GM10266 (cell line): ENCODE data around the gene CLPTM1.

Experiments used
- DNase-seq: peaks from one replicate; pipeline ENCODE4 v3.0.0; 2012; ENCODE audit errors: extremely low spot score
- TF ChIP-seq, protein P1 (sequence below): IDR thresholded peaks from 2 replicates; pipeline ENCODE4 v1.5.1; 2012; ENCODE audit warnings: mild to moderate bottlenecking, low read depth; ENCODE audit not compliant: control insufficient read depth, insufficient read depth; ENCODE audit errors: missing control alignments

The CLPTM1 gene

DNA sequence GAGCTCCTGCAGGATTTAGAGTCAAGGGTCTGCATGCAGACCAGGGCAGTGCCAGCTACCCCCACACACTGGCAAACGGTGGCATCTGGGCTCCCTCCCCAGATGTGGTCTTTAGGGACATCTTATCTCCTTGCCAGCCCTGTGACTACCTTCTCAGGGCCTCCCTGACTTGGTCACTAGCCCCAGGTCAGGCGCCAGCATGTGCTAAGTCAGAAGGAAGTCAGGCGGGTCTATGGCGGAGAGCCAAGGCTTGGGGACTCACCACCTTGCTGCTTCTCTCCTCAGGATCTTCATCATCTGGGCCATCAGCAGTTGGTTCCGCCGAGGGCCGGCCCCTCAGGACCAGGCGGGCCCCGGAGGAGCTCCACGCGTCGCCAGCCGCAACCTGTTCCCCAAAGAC lies 17.6 kb downstream of the CLPTM1 start:
- TF ChIP-seq, protein P1, sequence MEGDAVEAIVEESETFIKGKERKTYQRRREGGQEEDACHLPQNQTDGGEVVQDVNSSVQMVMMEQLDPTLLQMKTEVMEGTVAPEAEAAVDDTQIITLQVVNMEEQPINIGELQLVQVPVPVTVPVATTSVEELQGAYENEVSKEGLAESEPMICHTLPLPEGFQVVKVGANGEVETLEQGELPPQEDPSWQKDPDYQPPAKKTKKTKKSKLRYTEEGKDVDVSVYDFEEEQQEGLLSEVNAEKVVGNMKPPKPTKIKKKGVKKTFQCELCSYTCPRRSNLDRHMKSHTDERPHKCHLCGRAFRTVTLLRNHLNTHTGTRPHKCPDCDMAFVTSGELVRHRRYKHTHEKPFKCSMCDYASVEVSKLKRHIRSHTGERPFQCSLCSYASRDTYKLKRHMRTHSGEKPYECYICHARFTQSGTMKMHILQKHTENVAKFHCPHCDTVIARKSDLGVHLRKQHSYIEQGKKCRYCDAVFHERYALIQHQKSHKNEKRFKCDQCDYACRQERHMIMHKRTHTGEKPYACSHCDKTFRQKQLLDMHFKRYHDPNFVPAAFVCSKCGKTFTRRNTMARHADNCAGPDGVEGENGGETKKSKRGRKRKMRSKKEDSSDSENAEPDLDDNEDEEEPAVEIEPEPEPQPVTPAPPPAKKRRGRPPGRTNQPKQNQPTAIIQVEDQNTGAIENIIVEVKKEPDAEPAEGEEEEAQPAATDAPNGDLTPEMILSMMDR: no peak
- no peak for DNase-seq

DNA sequence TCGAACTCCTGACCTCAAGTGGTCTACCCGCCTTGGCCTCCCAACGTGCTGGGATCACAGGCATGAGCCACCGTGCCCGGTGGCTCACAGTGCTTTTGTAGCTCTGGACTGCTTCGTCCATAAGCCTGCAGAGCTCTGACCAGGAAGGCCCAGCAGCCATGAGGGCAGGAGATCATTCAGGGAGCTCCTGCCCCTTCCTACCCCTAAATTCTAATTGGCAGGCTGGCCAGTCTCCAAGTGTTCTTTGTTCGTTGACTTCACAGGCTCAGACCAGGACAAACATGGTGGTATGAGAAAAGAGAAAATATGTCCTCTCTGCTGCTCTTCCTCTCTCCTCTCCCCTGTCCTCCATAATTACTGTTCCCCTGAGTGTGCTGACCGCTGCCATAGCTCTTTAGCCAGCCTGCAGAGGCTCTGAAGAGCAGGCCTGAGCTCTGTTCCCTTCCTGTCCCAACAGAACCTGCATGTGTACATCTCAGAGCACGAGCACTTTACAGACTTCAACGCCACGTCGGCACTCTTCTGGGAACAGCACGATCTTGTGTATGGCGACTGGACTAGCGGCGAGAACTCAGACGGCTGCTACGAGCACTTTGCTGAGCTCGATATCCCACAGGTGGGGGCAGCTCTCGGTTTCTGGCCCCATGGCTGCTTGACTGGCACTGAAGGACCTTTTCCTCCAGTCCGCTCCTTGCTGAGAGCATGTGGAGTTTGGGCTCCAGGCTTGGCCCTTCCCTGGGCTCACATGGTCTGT lies 19.0 kb downstream of the CLPTM1 start:
- no peak for DNase-seq
- TF ChIP-seq, protein P1: no peak

DNA sequence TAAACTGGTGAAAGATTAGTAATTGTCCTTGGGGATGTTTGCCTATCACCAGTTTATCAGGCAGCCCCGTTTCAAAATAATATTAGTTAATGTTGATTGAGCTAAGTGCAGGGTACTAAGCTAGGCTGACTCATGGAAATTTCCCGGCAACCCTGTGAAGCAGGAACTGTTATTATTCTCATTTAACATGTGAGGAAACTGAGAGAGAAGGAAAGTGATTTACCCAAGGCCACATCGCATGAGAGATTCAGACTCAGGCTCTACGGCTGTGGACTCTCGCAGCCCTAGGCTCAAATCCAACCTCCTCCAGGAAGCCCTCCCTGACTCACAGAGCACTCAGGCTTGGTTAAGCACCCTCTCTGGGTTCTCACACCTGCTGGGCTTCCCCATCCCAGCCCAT lies 19.7 kb downstream of the CLPTM1 start:
- DNase-seq: no peak
- TF ChIP-seq, protein P1: no peak

DNA sequence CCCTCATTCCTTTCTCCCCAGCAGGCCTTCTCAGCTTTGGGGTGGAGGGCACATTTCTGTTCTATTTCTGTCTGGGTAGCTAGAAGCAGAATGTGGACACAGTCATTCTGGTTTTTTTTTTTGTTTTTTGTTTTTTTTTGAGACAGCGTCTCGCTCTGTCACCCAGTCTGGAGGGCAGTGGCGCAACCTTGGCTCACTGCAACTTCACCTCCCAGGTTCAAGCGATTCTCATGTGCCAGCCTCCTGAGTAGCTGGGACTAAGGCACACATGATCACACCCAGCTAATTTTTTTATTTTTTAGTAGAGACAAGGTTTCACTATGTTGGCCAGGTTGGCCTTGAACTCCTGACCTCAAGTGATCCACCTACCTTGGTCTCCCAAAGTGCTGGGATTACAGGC lies 20.3 kb downstream of the CLPTM1 start:
- no peak for DNase-seq
- TF ChIP-seq, protein P1: no peak

DNA sequence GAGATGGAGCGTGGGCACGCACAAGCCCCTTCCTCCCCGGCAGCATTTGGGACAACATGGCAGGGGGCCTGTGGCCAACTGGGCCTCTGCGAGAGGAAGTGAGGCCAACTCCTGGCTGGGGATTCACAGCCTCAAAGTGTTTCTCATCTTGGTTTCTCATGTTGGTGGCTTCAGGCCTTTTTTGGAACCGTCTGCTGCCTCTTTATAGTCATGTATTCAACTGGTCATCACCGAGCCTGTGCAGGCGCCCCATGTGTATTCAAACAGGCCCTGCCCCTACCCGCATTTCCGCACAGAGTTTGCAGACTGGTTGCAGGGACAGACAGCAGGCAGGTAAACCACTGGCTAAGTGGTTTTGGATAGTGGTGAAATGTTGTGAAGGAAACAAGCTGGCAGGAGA lies 28.8 kb downstream of the CLPTM1 start:
- no peak for DNase-seq
- TF ChIP-seq, protein P1: no peak

DNA sequence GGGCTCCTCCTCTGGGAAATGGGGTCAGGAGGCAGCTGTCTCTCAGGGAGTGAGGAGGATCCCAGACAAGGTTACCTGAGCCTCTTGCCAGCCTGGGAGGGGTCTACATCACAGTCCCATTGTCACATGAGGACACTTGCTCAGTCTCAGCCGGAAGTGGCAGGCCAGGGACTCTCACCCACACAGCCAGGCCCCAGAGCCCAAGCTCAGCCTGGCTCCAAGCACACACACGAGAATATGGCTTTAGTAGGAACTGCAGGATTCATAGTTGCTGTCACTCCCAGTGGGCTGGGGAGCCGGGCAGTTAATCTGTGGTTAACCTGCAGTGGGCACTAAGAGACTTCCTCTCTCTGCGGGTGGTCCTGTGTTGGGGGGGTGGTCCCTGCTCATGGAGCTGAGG lies 30.3 kb downstream of the CLPTM1 start:
- TF ChIP-seq, protein P1: no peak
- no peak for DNase-seq

DNA sequence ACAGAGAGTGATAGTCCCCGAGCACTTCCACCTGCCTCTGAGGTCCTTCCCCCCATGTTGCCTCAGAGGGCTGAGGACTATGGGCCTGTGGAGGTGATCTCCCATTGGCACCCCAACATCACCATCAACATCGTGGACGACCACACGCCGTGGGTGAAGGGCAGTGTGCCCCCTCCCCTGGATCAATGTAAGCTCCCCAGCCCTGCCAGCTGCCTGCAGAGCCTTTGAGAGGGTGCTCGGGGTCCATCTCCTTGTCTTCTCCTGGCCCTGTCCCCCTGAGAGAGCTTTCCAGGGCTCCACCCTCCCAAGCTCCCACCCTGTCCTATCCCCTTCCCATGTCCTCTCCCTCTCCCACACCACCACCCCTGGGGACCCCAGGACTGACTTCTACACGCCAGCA lies 31.2 kb downstream of the CLPTM1 start:
- TF ChIP-seq, protein P1: no peak

More for the DNA sequence above, 31.2 kb downstream of the CLPTM1 start:
- no peak for DNase-seq
